22Rv1 (cell line): Measurements from ENCODE around the gene GRAMD1B.

Experiments used
- H3K27ac ChIP-seq: fragments of 450-650 bp; 2 replicates; pipeline ENCODE4 v1.5.1; 2017
- CTCF ChIP-seq: fragments of 450-650 bp; IDR thresholded peaks from 2 replicates; pipeline ENCODE4 v1.5.1; 2017; ENCODE audit warnings: mild to moderate bottlenecking
- ZFX ChIP-seq: fragments of 450-650 bp; IDR thresholded peaks from 2 replicates; pipeline ENCODE4 v1.6.1; 2017; ENCODE audit warnings: antibody characterized with exemption, borderline replicate concordance

Gene GRAMD1B

GRCh38 chr11:123581651-123582399 lies 151.8 kb downstream of the GRAMD1B start:
- TF ChIP-seq CTCF (no peak), ZFX (no peak)
- no peak overlapping the region for H3K27ac ChIP-seq

- no peak for TF ChIP-seq CTCF
- no peak for TF ChIP-seq ZFX
- H3K27ac ChIP-seq: no peak overlapping the region
Observed at GRCh38 chr11:123582992-123583504, 153.0 kb downstream of the GRAMD1B start.

GRCh38 chr11:123584186-123584585 lies 154.1 kb downstream of the GRAMD1B start:
- H3K27ac ChIP-seq: no peak overlapping the region
- TF ChIP-seq ZFX: no peak
- no peak for TF ChIP-seq CTCF

- H3K27ac ChIP-seq: no peak overlapping the region
- TF ChIP-seq CTCF (no peak), ZFX (no peak)
Observed at GRCh38 chr11:123584737-123585136, 154.7 kb downstream of the GRAMD1B start.

- H3K27ac ChIP-seq: no peak overlapping the region
- no peak for TF ChIP-seq ZFX
- TF ChIP-seq CTCF: no peak
Observed at GRCh38 chr11:123585206-123585605, 155.1 kb downstream of the GRAMD1B start.

- TF ChIP-seq ZFX: no peak
- TF ChIP-seq CTCF: no peak
- no peak overlapping the region for H3K27ac ChIP-seq
Observed at GRCh38 chr11:123585706-123586105, 155.6 kb downstream of the GRAMD1B start.

- TF ChIP-seq ZFX (no peak), CTCF (no peak)
- H3K27ac ChIP-seq: no peak overlapping the region
Observed at GRCh38 chr11:123586568-123586967, 156.5 kb downstream of the GRAMD1B start.
